Kidney epithelial cell (primary cell): ENCODE measurements around the gene SLX9. TPM values are rescaled to one million over a fixed set of nuclear protein-coding genes. Genes with fewer than 3 reads are reported as not detected.

Experiments
- DNase-seq: peaks from one replicate; pipeline ENCODE4 v3.0.0-alpha.2; 2010; ENCODE audit warnings: low read depth
- H3K27me3 ChIP-seq: 2 replicates; pipeline ENCODE4 v1.6.0; 2011; ENCODE audit warnings: low read length; ENCODE audit not compliant: control insufficient read depth, insufficient read depth
- H3K36me3 ChIP-seq: 2 replicates; pipeline ENCODE4 v1.5.1; 2011; ENCODE audit warnings: low read length; ENCODE audit not compliant: control insufficient read depth, insufficient read depth
- H3K4me3 ChIP-seq: 2 replicates; pipeline ENCODE4 v1.5.1; 2011; ENCODE audit warnings: low read depth, mild to moderate bottlenecking, control low read depth, low read length
- total RNA-seq: library from RNA; depleted of rRNA; stranded (reverse); fragments of >200 nt; gene quantifications from 2 replicates; pipeline ENCODE4 v1.2.3, GENCODE V29; 2015
- TF ChIP-seq, protein P1 (sequence below): IDR thresholded peaks from 2 replicates; pipeline ENCODE4 v1.5.1; 2011; ENCODE audit warnings: mild to moderate bottlenecking, moderate library complexity, low read length, control low read depth, inconsistent platforms; ENCODE audit not compliant: insufficient read depth, poor library complexity, severe bottlenecking

SLX9 gene
- total RNA-seq, 1 donor from 2014 or later = 38.6 TPM

DNA sequence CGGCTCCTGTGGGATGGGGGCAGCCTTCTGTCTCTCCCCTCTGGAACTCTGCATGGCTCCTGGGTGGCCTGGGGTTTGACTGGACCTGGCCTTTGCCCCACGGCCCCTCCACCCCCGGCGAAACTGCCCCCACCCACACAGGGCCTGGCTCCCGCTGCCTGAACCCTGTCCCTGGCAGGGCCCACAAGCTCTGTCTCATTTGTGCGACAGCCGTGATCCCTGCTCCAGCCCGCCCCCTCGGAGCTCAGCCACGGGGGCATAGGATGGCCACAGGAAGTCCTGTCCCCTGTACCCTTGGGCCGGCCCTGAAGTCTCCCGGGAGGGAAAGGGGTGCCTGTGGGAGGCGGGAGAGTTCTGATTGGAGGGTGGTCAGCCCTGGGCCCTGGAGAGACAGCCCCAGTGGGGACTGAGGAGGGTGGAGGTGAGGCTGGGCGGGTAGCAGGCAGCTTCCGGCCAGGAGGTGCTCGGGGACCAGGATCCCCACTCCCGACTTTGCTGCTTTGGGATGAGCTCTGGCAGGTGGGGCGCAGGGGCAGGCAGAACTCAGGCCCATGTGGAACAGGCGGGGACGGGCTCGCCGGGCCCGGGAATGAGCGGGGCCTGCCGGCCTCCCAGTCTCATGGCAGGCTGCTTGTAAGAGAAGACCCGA, 45.1 kb downstream of the SLX9 start:
- Histone ChIP-seq H3K27me3 (peaks cover 7% of the 10 kb centered on the region), H3K36me3 (no peaks in the 10 kb centered on the region), H3K4me3 (no peak overlapping the region)
- no peak for DNase-seq
- TF ChIP-seq, protein P1, sequence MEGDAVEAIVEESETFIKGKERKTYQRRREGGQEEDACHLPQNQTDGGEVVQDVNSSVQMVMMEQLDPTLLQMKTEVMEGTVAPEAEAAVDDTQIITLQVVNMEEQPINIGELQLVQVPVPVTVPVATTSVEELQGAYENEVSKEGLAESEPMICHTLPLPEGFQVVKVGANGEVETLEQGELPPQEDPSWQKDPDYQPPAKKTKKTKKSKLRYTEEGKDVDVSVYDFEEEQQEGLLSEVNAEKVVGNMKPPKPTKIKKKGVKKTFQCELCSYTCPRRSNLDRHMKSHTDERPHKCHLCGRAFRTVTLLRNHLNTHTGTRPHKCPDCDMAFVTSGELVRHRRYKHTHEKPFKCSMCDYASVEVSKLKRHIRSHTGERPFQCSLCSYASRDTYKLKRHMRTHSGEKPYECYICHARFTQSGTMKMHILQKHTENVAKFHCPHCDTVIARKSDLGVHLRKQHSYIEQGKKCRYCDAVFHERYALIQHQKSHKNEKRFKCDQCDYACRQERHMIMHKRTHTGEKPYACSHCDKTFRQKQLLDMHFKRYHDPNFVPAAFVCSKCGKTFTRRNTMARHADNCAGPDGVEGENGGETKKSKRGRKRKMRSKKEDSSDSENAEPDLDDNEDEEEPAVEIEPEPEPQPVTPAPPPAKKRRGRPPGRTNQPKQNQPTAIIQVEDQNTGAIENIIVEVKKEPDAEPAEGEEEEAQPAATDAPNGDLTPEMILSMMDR = no peak

DNA sequence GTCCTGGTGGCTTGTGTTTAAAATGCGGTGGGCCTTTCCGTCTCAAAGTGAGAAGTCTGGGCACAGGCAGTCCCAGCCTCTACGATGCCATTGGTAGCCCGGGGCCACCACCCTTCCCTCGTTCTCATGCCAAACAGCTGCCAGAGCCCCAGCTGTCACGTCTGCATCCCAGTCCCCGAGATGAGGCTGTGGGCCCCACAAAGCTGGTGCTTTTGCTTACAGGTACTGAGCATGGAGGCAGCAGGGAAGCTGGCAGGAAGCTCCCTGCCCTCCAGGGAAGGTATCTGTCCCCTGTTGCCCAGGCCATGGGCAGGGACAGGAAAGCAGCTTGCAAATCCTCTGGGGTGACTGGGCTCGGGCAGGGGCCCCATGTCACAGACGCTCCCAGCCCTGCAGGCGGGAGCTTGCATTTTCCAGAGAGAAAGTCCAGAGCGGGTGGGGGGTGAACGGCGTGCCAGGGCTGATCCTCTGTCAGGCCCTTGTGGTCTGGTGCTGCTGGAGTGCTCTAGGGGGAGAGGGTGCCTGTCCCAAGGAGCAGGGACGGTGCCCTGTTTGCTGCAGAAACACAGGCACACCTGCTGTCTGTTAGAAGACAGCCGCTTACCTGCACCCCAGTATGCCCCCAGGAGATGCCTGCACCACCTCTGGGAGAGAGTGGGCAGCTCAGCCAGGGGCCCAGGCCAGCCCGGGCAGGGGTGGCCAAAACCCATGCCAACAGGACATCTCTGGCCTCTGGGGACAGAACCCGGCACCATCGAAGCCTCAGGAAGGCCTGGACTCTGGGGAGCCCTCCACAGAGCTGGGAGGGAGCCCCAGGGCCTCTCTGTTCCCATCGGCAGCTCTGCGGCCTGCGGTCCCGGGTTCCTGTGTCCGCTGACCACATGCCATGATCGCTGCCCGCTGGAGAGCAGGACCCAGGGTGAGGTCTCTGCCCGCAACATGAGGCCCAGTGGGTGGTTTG, 45.9 kb downstream of the SLX9 start:
- DNase-seq = no peak
- H3K4me3 ChIP-seq = no peak overlapping the region
- TF ChIP-seq, protein P1 = no peak
- no peaks in the 10 kb centered on the region for H3K36me3 ChIP-seq
- peaks cover 7% of the 10 kb centered on the region for H3K27me3 ChIP-seq

GRCh38 chr21:44986471-44987291, 46.9 kb downstream of the SLX9 start:
- TF ChIP-seq, protein P1 = no peak
- Histone ChIP-seq H3K27me3 (peaks cover 10% of the 10 kb centered on the region), H3K36me3 (no peaks in the 10 kb centered on the region), H3K4me3 (no peak overlapping the region)
- DNase-seq = no peak

DNA sequence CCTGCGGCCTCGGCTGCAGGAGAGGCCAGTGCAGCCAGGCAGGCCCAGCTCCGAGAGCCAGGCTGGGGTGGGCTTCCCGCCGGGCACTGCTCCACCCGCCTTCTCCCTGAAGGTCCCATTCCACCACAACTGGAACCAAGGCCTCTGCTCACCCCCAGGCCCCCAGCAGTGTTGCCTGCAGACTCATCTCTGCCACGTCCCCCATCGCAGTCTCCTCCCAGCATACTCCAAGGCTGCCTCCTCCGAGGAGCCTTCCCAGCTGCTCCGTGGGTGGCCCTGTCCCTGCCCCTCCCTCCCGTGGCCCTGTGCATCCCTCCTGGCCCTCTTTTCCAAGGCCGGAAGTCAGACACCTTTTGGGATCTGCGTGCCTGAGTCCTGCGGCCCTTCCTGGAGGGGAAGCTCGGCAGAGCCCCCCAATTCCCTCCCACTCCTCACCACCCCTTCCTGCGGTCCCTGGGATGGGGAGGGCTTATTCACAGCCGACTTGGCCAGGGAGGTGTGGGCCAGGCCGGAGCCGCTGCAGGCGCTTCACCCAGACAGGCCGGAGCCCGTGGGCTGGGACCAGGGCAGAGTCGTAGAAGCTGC, 47.6 kb downstream of the SLX9 start:
- Histone ChIP-seq H3K4me3 (no peak overlapping the region), H3K36me3 (no peaks in the 10 kb centered on the region), H3K27me3 (peaks cover 15% of the 10 kb centered on the region)
- DNase-seq = no peak
- TF ChIP-seq, protein P1 = no peak

DNA sequence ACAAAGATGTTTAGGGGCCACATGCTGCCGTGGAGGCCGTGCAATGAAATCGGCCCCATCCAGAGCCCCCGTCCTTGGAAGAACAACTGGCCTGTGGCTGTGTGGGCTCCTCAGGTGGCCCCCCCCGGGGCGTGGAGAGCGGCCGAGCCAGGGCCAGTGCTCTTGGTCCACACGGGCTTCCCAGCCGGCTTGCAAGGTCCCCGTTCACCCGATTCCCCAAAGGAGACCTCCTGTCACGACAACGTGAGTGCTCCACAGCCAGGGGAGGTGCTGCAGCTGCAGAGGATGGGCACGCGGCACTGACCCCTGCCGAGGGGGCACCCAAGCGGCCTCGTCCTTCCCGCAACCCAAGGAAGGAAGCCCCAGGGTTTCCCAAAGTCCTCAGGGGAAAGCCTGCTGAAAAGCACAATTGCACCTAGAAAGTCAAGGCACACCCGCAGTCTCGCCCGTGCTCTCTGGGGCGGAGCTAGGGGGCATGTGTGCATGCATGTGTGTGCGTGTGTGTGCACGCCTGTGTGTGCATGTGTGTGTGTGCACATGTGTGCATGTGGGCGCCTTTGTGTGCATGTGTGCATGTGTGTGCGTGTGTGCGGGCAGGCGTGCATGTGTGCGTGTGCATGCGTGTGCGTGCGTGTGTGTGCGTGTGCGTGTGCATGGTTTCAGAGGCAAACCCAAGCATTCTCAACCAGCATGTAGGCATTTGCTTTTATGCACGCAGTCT, 48.2 kb downstream of the SLX9 start:
- no peak overlapping the region for H3K4me3 ChIP-seq
- no peak for DNase-seq
- H3K36me3 ChIP-seq = no peaks in the 10 kb centered on the region
- H3K27me3 ChIP-seq = peaks cover 15% of the 10 kb centered on the region
- TF ChIP-seq, protein P1 = no peak
